ENCODE data around the gene GRWD1. TPM values are rescaled to one million over a fixed set of nuclear protein-coding genes. Genes with fewer than 3 reads are reported as not detected.

GRWD1 gene
- total and polyA plus RNA-seq, 2 of the 13 experiments (the other 11 are each of a cell fraction or from before 2014, with no cell fraction given): 10.8 to 46.6 TPM

DNA sequence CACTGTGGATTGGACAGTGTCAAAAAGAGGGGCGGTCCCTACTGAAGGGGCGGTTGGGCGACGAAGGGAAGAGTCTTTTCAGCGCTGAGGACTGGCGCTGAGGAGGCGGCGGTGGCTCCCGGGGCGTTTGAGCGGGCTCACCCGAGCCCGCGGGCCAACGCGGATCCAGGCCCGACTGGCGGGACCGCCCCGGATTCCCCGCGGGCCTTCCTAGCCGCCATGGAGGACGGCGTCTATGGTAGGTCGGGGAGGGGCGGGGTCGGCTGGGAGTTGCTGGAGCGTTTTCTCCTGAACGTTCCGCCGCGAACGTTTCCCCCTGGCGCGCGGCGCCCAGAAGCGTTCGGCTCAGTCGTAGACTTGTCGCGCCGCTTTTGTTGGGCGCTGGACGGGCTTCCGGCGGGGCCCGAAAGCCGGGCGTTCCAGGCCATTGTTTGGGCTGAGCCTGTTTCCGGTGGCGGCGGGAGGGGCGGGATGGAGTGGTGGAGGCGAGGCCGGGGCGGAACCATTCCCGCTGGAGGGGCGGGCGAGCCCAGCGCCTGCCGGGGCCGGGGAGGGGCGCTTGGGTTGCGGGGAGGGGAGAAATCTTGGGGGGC, 23.6 kb downstream of the GRWD1 start, which contains the start of gene CYTH2 (continued):
- peak; percentile 39; the same call in 1 of the 2 replicates for TF ChIP-seq ZNF839 (CRISPR knock-in tag; IDR thresholded peaks at IDR 0.05; ENCODE audit: borderline replicate concordance)
- TF ChIP-seq, protein P1, sequence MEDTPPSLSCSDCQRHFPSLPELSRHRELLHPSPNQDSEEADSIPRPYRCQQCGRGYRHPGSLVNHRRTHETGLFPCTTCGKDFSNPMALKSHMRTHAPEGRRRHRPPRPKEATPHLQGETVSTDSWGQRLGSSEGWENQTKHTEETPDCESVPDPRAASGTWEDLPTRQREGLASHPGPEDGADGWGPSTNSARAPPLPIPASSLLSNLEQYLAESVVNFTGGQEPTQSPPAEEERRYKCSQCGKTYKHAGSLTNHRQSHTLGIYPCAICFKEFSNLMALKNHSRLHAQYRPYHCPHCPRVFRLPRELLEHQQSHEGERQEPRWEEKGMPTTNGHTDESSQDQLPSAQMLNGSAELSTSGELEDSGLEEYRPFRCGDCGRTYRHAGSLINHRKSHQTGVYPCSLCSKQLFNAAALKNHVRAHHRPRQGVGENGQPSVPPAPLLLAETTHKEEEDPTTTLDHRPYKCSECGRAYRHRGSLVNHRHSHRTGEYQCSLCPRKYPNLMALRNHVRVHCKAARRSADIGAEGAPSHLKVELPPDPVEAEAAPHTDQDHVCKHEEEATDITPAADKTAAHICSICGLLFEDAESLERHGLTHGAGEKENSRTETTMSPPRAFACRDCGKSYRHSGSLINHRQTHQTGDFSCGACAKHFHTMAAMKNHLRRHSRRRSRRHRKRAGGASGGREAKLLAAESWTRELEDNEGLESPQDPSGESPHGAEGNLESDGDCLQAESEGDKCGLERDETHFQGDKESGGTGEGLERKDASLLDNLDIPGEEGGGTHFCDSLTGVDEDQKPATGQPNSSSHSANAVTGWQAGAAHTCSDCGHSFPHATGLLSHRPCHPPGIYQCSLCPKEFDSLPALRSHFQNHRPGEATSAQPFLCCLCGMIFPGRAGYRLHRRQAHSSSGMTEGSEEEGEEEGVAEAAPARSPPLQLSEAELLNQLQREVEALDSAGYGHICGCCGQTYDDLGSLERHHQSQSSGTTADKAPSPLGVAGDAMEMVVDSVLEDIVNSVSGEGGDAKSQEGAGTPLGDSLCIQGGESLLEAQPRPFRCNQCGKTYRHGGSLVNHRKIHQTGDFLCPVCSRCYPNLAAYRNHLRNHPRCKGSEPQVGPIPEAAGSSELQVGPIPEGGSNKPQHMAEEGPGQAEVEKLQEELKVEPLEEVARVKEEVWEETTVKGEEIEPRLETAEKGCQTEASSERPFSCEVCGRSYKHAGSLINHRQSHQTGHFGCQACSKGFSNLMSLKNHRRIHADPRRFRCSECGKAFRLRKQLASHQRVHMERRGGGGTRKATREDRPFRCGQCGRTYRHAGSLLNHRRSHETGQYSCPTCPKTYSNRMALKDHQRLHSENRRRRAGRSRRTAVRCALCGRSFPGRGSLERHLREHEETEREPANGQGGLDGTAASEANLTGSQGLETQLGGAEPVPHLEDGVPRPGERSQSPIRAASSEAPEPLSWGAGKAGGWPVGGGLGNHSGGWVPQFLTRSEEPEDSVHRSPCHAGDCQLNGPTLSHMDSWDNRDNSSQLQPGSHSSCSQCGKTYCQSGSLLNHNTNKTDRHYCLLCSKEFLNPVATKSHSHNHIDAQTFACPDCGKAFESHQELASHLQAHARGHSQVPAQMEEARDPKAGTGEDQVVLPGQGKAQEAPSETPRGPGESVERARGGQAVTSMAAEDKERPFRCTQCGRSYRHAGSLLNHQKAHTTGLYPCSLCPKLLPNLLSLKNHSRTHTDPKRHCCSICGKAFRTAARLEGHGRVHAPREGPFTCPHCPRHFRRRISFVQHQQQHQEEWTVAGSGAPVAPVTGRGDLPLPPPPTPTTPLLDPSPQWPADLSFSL (CRISPR knock-in tag; IDR thresholded peaks at IDR 0.05): no peak
- no peak for TF ChIP-seq ZNF253 (CRISPR knock-in tag; IDR thresholded peaks at IDR 0.05; ENCODE audit: borderline replicate concordance)
- no peak for TF ChIP-seq MTA1 (CRISPR knock-in tag; IDR thresholded peaks at IDR 0.05; ENCODE audit: borderline replicate concordance)
- TF ChIP-seq, protein P2, sequence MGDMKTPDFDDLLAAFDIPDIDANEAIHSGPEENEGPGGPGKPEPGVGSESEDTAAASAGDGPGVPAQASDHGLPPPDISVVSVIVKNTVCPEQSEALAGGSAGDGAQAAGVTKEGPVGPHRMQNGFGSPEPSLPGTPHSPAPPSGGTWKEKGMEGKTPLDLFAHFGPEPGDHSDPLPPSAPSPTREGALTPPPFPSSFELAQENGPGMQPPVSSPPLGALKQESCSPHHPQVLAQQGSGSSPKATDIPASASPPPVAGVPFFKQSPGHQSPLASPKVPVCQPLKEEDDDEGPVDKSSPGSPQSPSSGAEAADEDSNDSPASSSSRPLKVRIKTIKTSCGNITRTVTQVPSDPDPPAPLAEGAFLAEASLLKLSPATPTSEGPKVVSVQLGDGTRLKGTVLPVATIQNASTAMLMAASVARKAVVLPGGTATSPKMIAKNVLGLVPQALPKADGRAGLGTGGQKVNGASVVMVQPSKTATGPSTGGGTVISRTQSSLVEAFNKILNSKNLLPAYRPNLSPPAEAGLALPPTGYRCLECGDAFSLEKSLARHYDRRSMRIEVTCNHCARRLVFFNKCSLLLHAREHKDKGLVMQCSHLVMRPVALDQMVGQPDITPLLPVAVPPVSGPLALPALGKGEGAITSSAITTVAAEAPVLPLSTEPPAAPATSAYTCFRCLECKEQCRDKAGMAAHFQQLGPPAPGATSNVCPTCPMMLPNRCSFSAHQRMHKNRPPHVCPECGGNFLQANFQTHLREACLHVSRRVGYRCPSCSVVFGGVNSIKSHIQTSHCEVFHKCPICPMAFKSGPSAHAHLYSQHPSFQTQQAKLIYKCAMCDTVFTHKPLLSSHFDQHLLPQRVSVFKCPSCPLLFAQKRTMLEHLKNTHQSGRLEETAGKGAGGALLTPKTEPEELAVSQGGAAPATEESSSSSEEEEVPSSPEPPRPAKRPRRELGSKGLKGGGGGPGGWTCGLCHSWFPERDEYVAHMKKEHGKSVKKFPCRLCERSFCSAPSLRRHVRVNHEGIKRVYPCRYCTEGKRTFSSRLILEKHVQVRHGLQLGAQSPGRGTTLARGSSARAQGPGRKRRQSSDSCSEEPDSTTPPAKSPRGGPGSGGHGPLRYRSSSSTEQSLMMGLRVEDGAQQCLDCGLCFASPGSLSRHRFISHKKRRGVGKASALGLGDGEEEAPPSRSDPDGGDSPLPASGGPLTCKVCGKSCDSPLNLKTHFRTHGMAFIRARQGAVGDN (CRISPR knock-in tag; IDR thresholded peaks at IDR 0.05): peak; percentile 76
- TF ChIP-seq ZNF326 (CRISPR knock-in tag; IDR thresholded peaks at IDR 0.05; ENCODE audit: borderline replicate concordance): no peak
- no peak for TF ChIP-seq ZSCAN21 (CRISPR knock-in tag; IDR thresholded peaks at IDR 0.05; ENCODE audit: borderline replicate concordance)
- peak; percentile 89 for TF ChIP-seq AGO2 (optimal IDR thresholded peaks at IDR 0.05; ENCODE audit: low read depth, low read length)
- 0 out of 2 replicates have a peak, but pooled peaks have one; percentile 23 for TF ChIP-seq ZMYM4 (CRISPR knock-in tag; IDR thresholded peaks at IDR 0.05)
- no peak for TF ChIP-seq HNRNPL (IDR thresholded peaks at IDR 0.05; ENCODE audit: low read depth, low read length)
- peak; percentile 44; the same call in 1 of the 2 replicates for TF ChIP-seq TBX2 (CRISPR knock-in tag; IDR thresholded peaks at IDR 0.05; ENCODE audit: borderline replicate concordance)
- TF ChIP-seq, protein P3, sequence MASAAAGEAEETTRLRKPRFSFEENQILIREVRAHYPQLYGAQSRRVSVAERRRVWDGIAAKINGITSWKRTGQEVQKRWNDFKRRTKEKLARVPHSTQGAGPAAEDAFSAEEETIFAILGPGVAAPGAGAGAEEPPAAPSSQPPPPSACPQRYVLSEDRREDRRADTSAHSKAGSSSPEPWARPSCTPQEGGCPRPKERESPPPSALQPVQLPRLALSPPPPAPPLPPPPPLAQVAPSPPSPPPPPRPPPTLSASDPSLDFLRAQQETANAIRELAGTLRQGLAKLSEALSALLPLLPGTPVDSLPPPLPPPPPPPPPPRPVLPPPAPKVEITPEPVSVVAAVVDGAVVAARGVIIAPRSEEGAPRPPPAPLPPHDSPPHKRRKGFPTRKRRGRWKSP (CRISPR knock-in tag; IDR thresholded peaks at IDR 0.05): peak; percentile 34; the same call in 1 of the 2 replicates
- no peak for TF ChIP-seq REXO4 (CRISPR knock-in tag; IDR thresholded peaks at IDR 0.05; ENCODE audit: borderline replicate concordance)
- no peak for TF ChIP-seq ZNF160 (CRISPR knock-in tag; IDR thresholded peaks at IDR 0.05)
- no peak for TF ChIP-seq ZNF773 (CRISPR knock-in tag; IDR thresholded peaks at IDR 0.05; ENCODE audit: borderline replicate concordance)

Measured in HepG2 (cell line).